AG09309 (cell line): ENCODE results near the gene CCDC40.
A peak's percentile ranks its signal among the peaks of the same experiment; 100 is the strongest.

Experiments
- DNase-seq: peaks from one replicate; pipeline ENCODE4 v3.0.0-alpha.2; 2010; ENCODE audit warnings: low read depth
- H3K4me3 ChIP-seq: 2 replicates; pipeline ENCODE4 v1.5.1; 2011; ENCODE audit warnings: mild to moderate bottlenecking, low read depth, low read length, moderate library complexity; ENCODE audit not compliant: control insufficient read depth
- CTCF ChIP-seq: IDR thresholded peaks from 2 replicates; pipeline ENCODE4 v1.5.1; 2011; ENCODE audit warnings: mild to moderate bottlenecking, low read depth, low read length, inconsistent platforms; ENCODE audit not compliant: insufficient read depth, control insufficient read depth; ENCODE audit errors: missing control alignments

The CCDC40 gene

GRCh38 chr17:80006811-80007752 lies 29.4 kb upstream of the CCDC40 start:
- H3K4me3 ChIP-seq = no peak overlapping the region
- TF ChIP-seq CTCF = no peak
- DNase-seq = no peak

GRCh38 chr17:80007939-80008338 lies 28.5 kb upstream of the CCDC40 start:
- no peak for DNase-seq
- TF ChIP-seq CTCF = no peak
- H3K4me3 ChIP-seq = no peak overlapping the region

- H3K4me3 ChIP-seq = no peak overlapping the region
- TF ChIP-seq CTCF = peak; percentile 97
- no peak for DNase-seq
Measured at GRCh38 chr17:80008383-80008840, 28.0 kb upstream of the CCDC40 start.

GRCh38 chr17:80008848-80009247 lies 27.6 kb upstream of the CCDC40 start:
- no peak overlapping the region for H3K4me3 ChIP-seq
- no peak for DNase-seq
- TF ChIP-seq CTCF = no peak

- no peak for TF ChIP-seq CTCF
- no peak overlapping the region for H3K4me3 ChIP-seq
- no peak for DNase-seq
Measured at GRCh38 chr17:80009391-80010282, 26.8 kb upstream of the CCDC40 start.

- no peak for TF ChIP-seq CTCF
- DNase-seq = no peak
- H3K4me3 ChIP-seq = no peak overlapping the region
Measured at GRCh38 chr17:80010283-80010858, 26.1 kb upstream of the CCDC40 start.
